OCI-LY1 (cell line): ENCODE data around the gene EML4.
"Not testable (repeated sequence)": the region's sequence is repeated elsewhere in the genome, so short reads cannot be mapped to it uniquely, and the experiment has no call there.

Experiments
- H2AFZ ChIP-seq: fragments of 200-600 bp; sonication (generic), shearing (Covaris generic); 2 replicates; pipeline ENCODE4 v1.6.0; 2014; ENCODE audit warnings: antibody characterized with exemption, mild to moderate bottlenecking, low read length
- H3F3A ChIP-seq: fragments of 200-600 bp; sonication (generic), shearing (Covaris generic); 2 replicates; pipeline ENCODE4 v1.6.0; 2014; ENCODE audit warnings: mild to moderate bottlenecking, antibody characterized with exemption, low read length, moderate library complexity; ENCODE audit not compliant: insufficient read depth
- H3K27ac ChIP-seq: fragments of 200-600 bp; sonication (generic); 2 replicates; pipeline ENCODE4 v1.5.1; 2014; ENCODE audit warnings: low read length, mixed run types, mild to moderate bottlenecking, low read depth; ENCODE audit not compliant: poor library complexity, severe bottlenecking
- H3K27me3 ChIP-seq: fragments of 200-600 bp; sonication (generic); 2 replicates; pipeline ENCODE4 v1.6.0; 2014; ENCODE audit warnings: antibody characterized with exemption, mild to moderate bottlenecking, low read length, moderate library complexity; ENCODE audit not compliant: insufficient read depth
- H3K36me3 ChIP-seq: fragments of 200-600 bp; sonication (generic); 2 replicates; pipeline ENCODE4 v1.6.1; 2014; ENCODE audit warnings: mild to moderate bottlenecking, antibody characterized with exemption, low read length, moderate library complexity, mixed read lengths; ENCODE audit not compliant: insufficient read depth
- H3K4me1 ChIP-seq: fragments of 200-600 bp; sonication (generic); 2 replicates; pipeline ENCODE4 v1.5.1; 2014; ENCODE audit warnings: mild to moderate bottlenecking, low read length, moderate library complexity; ENCODE audit not compliant: insufficient read depth, severe bottlenecking
- H3K4me2 ChIP-seq: fragments of 200-600 bp; sonication (generic), shearing (Covaris generic); 2 replicates; pipeline ENCODE4 v1.6.1; 2014; ENCODE audit warnings: low read length
- H3K4me3 ChIP-seq: fragments of 200-600 bp; sonication (generic); 2 replicates; pipeline ENCODE4 v1.5.1; 2014; ENCODE audit warnings: low read length, low read depth, mild to moderate bottlenecking, mixed read lengths; ENCODE audit not compliant: poor library complexity, severe bottlenecking
- H3K79me2 ChIP-seq: fragments of 200-600 bp; shearing (Covaris generic); 2 replicates; pipeline ENCODE4 v1.6.1; 2016; ENCODE audit warnings: mixed run types, low read length, mixed read lengths; ENCODE audit not compliant: insufficient read depth
- H3K9ac ChIP-seq: fragments of 200-600 bp; sonication (generic), shearing (Covaris generic); 2 replicates; pipeline ENCODE4 v1.6.1; 2014; ENCODE audit warnings: mild to moderate bottlenecking, low read length, mixed read lengths
- H3K9me2 ChIP-seq: fragments of 200-600 bp; sonication (generic), shearing (Covaris generic); 2 replicates; pipeline ENCODE4 v1.6.1; 2014; ENCODE audit warnings: low read depth, mild to moderate bottlenecking, low read length, mixed read lengths
- H3K9me3 ChIP-seq: fragments of 200-600 bp; shearing (Covaris generic); 2 replicates; pipeline ENCODE4 v1.6.1; 2014; ENCODE audit warnings: low read length, mixed read lengths
- H4K20me1 ChIP-seq: fragments of 200-600 bp; sonication (generic), shearing (Covaris generic); 2 replicates; pipeline ENCODE4 v1.6.0; 2016; ENCODE audit warnings: mild to moderate bottlenecking, low read length; ENCODE audit not compliant: insufficient read depth
- EZH2 ChIP-seq: fragments of 200-600 bp; sonication (generic), shearing (Covaris generic); IDR thresholded peaks from 2 replicates; pipeline ENCODE4 v1.8.0; 2017; ENCODE audit warnings: borderline replicate concordance, mixed run types, mild to moderate bottlenecking, antibody characterized with exemption, low read length, moderate library complexity, mixed read lengths
- TF ChIP-seq, protein P1 (sequence below): fragments of 200-600 bp; sonication (generic), shearing (Covaris generic); IDR thresholded peaks from 2 replicates; pipeline ENCODE4 v1.5.1; 2017; ENCODE audit warnings: mild to moderate bottlenecking, antibody characterized with exemption, low read length, moderate library complexity, mixed read lengths

Gene EML4

DNA sequence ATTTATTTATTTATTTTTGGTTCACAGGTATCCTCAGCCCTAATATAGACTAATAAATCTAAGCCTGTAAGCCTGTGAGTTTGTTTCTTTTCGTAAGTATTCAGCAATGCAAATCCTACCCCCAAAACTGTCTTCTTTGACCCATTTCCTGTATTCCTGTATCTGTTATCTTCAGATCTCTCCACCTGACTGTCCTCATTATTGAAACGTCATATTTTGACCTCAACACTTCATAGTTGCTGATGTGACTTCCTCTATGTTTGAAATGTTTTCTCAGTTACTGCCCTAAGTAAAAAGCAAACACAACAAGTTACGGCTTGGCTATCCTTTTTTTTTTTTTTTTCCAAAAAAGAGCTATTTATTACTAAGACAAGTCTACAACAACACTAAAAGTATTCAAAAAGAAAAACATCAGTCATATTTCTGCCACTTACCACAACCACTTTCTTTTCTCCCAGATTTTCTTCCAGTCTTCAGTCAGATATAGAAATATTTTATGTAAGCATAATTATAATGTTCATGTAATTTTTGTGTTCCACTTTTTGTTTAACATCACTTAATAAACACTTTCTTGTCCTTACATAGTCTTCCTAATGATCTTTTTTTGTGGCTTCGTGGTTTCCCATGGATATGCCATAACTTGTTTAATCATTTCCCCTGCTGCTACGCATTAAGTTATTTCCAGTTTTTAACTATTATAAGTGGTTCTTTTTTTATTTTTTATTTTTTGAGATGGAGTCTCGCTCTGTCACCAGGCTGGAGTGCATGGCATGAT lies 45.0 kb upstream of the EML4 start:
- H3K79me2 ChIP-seq, result no peaks in the 10 kb centered on the region
- H3K9ac ChIP-seq, result no peak overlapping the region
- peaks cover 5% of the 10 kb centered on the region for H3K4me1 ChIP-seq
- H2AFZ ChIP-seq, result no peak overlapping the region
- H3K4me2 ChIP-seq, result no peak overlapping the region
- no peaks in the 10 kb centered on the region; the same call in 1 of the 2 replicates for H3K36me3 ChIP-seq
- no peak overlapping the region for H3K27ac ChIP-seq
- no peaks in the 10 kb centered on the region; the same call in 1 of the 2 replicates for H3K27me3 ChIP-seq
- no peaks in the 10 kb centered on the region for H3F3A ChIP-seq
- H4K20me1 ChIP-seq, result no peaks in the 10 kb centered on the region
- H3K4me3 ChIP-seq, result no peak overlapping the region
- H3K9me2 ChIP-seq, result no peaks in the 10 kb centered on the region
- TF ChIP-seq, protein P1, sequence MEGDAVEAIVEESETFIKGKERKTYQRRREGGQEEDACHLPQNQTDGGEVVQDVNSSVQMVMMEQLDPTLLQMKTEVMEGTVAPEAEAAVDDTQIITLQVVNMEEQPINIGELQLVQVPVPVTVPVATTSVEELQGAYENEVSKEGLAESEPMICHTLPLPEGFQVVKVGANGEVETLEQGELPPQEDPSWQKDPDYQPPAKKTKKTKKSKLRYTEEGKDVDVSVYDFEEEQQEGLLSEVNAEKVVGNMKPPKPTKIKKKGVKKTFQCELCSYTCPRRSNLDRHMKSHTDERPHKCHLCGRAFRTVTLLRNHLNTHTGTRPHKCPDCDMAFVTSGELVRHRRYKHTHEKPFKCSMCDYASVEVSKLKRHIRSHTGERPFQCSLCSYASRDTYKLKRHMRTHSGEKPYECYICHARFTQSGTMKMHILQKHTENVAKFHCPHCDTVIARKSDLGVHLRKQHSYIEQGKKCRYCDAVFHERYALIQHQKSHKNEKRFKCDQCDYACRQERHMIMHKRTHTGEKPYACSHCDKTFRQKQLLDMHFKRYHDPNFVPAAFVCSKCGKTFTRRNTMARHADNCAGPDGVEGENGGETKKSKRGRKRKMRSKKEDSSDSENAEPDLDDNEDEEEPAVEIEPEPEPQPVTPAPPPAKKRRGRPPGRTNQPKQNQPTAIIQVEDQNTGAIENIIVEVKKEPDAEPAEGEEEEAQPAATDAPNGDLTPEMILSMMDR, result no peak
- TF ChIP-seq EZH2, result no peak
- no peaks in the 10 kb centered on the region for H3K9me3 ChIP-seq

DNA sequence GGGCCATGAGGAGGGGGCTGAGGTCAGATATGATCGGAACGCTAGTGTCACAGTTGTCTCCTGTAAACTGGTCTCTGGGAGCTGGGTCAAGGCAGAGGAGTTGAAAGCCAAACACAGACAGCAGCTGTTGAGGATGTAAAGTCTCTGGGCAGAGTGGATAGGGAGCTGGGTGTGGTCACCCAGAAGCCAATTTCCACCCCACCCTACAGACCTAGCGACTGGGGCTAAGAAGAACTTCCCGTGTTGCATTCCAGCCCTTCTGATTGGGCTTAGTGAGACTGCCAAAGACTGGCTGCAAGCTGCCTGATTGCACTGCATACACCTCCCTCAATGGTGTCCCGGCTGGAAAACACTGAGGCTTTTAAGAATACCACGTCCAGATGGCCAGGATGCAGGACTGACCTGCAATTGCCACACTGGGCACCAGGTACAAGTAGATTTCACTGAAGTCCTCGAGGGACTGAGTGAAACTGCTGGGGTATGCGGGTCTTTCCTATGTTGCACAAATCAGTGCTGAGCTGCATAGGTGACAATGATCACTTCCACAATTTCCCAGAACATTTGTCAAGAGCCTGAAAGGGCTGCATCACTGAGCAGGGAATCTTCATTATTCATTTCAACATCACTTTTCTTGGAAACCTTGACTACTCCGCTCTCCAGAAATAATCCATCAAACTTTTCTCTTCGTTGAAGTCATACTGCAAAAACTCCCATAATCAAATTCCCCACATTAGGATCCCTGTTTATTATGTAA lies 43.1 kb upstream of the EML4 start:
- no peaks in the 10 kb centered on the region for H3K79me2 ChIP-seq
- H3K4me3 ChIP-seq, result no peak overlapping the region
- H4K20me1 ChIP-seq, result no peaks in the 10 kb centered on the region
- H3K36me3 ChIP-seq, result no peaks in the 10 kb centered on the region; the same call in 1 of the 2 replicates
- H2AFZ ChIP-seq, result no peak overlapping the region
- TF ChIP-seq, protein P1, result no peak
- no peak for TF ChIP-seq EZH2
- H3K27me3 ChIP-seq, result no peaks in the 10 kb centered on the region; the same call in 1 of the 2 replicates
- H3K9me2 ChIP-seq, result no peaks in the 10 kb centered on the region
- H3K4me2 ChIP-seq, result no peak overlapping the region
- no peaks in the 10 kb centered on the region for H3F3A ChIP-seq
- no peak overlapping the region for H3K27ac ChIP-seq
- H3K9me3 ChIP-seq, result no peaks in the 10 kb centered on the region
- peaks cover 5% of the 10 kb centered on the region for H3K4me1 ChIP-seq
- no peak overlapping the region for H3K9ac ChIP-seq

DNA sequence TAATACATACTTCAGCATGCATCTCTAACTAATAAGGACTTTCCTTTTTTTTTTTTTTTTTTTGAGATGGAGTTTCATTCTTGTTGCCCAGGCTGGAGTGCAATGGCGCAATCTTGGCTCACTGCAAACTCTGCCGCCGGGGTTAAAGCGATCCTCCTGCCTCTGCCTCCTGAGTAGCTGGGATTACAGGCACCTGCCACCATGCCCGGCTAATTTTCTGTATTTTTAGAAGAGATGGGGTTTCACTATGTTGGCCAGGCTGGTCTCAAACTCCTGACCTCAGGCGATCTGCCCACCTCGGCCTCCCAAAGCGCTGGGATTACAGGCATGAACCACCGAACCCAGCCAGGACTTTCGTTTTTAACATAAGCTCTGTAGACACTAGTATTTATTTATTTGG lies 42.3 kb upstream of the EML4 start:
- H3K36me3 ChIP-seq, H2AFZ ChIP-seq, H3K27me3 ChIP-seq, H3K9me2 ChIP-seq, H3K27ac ChIP-seq, H3K4me1 ChIP-seq, H3K9ac ChIP-seq, H3F3A ChIP-seq, H3K9me3 ChIP-seq, H4K20me1 ChIP-seq, H3K79me2 ChIP-seq: not testable (repeated sequence)
- H3K4me3 ChIP-seq, result peak overlapping the region; percentile 8
- H3K4me2 ChIP-seq, result peak overlapping the region; percentile 22; the same call in 1 of the 2 replicates
